IgD-negative memory B cell (primary cell): Measurements from ENCODE around the gene MT1A. TPM values are rescaled to one million over a fixed set of nuclear protein-coding genes. Genes with fewer than 3 reads are reported as not detected.
"Not testable (repeated sequence)": the region's sequence is repeated elsewhere in the genome, so short reads cannot be mapped to it uniquely, and the experiment has no call there.

Experiments
- H3K27ac Mint-ChIP-seq, 3 donors: one replicate each; pipeline ENCODE4 v1.8.0; 2020 to 2022; ENCODE audit warnings: mild to moderate bottlenecking in 3 of 3, mixed read lengths in 3 of 3, moderate library complexity in 1 of 3
- H3K27me3 Mint-ChIP-seq: one replicate; pipeline ENCODE4 v1.8.0; 2021; ENCODE audit warnings: mixed read lengths
- H3K36me3 Mint-ChIP-seq: one replicate; pipeline ENCODE4 v1.8.0; 2020; ENCODE audit warnings: mild to moderate bottlenecking, mixed read lengths
- H3K4me1 Mint-ChIP-seq, 3 donors: one replicate each; pipeline ENCODE4 v1.8.0; 2020 to 2022; ENCODE audit warnings: mixed read lengths in 3 of 3, mild to moderate bottlenecking in 1 of 3
- H3K4me3 Mint-ChIP-seq, 4 donors: one replicate each; pipeline ENCODE4 v1.8.0; 2020 to 2022; ENCODE audit warnings: mild to moderate bottlenecking in 4 of 4, mixed read lengths in 4 of 4, moderate library complexity in 3 of 4
- H3K9me3 Mint-ChIP-seq, 3 donors: one replicate each; pipeline ENCODE4 v1.8.0; 2020 to 2021; ENCODE audit warnings: mixed read lengths in 3 of 3, mild to moderate bottlenecking in 1 of 3
- polyA plus RNA-seq: library from polyadenylated mRNA; unstranded; fragments of 300-500 nt; fragmentation: Illumina TruSeq; gene quantifications from one replicate; pipeline ENCODE4 v1.2.3, GENCODE V29; 2021

MT1A gene
- polyA plus RNA-seq, 1 donor from 2014 or later = not detected

DNA sequence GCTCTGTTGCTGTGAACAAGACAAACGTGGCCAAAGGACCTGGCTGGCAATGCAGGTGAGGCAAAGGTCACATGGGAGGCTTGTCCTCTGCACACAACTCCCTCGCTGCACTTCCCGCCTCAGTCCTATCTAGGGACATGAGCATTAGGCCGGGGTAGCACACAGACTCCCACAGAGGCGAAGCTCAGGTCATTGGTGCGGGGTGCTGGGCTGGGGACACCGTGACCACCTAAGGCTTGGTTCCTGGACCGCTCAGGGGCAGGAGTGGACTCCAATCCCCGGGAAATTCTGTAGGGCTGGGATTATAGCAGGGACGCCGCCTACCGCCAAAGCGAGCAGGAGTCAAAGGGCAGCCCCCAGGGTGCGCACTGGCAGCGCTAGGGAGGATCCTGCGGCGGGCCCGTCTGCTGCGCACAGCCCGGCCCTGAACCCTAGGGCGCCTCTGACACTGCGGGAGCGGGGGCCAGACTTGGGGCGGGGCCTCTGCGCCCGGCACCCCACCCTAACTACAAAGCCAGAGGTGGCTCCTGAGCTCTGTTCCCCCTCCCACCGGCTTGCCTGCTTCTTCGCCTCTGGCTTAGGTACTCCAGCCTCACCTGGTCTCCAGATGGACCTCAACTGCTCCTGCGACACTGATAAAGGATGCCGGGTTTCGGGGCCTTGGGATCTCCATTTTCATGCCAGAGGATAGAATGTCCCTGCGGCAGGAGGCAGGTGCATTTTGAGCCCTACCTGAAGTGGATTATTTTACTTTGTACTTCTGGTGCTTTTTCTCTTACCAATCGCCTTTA lies 9.4 kb downstream of the MT1A start:
- no peaks in the 10 kb centered on the region for H3K36me3 Mint-ChIP-seq
- H3K27me3 Mint-ChIP-seq = peaks cover 23% of the 10 kb centered on the region
- H3K4me3 Mint-ChIP-seq = no peak overlapping the region
- H3K9me3 Mint-ChIP-seq = no peaks in the 10 kb centered on the region
- peaks cover 7 to 10% (median 9%) of the 10 kb centered on the region in 3 donors for H3K4me1 Mint-ChIP-seq
- H3K27ac Mint-ChIP-seq = peak overlapping the region in 1 of 3 donors; percentile 53

DNA sequence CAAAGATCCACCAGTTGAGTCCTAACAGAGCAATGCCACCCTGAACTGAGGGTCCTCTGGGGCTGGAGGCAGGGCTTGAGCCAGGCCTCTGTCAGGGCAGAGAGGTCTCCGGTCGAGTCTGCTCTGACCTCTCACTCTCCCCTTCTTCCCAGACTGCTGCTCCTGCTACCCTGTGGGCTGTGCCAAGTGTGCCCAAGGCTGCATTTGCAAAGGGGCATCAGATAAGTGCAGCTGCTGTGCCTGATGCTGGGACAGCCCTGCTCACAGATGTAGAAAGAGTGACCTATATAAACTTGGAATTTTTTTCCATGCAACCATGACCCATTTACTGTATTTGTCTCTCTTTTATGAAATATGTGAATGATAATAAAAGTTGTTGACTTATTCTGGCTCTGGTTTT lies 10.8 kb downstream of the MT1A start:
- no peaks in the 10 kb centered on the region for H3K36me3 Mint-ChIP-seq
- peaks cover 4 to 11% (median 5%) of the 10 kb centered on the region in 3 donors for H3K4me1 Mint-ChIP-seq
- H3K9me3 Mint-ChIP-seq = no peaks in the 10 kb centered on the region
- H3K27ac Mint-ChIP-seq = no peak overlapping the region
- no peak overlapping the region for H3K4me3 Mint-ChIP-seq
- peaks cover 28% of the 10 kb centered on the region for H3K27me3 Mint-ChIP-seq

DNA sequence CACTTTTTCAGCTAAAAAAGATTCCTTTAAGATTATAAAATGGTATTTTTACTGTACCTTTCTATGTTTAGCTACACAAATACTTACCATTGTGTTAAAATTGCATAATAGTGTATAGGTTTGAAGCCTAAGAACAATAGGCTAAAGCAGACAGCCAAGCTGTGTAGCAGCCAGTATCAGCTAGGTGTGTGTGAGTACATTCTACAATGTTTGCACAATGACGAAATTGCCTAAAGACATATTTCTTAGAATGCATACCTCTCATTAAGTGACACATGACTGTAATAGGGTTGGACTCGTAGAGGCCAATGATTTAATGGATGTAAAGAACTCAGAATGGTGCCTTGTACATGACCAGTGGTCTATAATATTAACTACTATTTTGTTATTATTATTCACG lies 11.4 kb downstream of the MT1A start:
- Mint-ChIP-seq H3K27ac (no peak overlapping the region), H3K9me3 (no peaks in the 10 kb centered on the region), H3K27me3 (peaks cover 27% of the 10 kb centered on the region), H3K4me3 (no peak overlapping the region), H3K36me3 (no peaks in the 10 kb centered on the region), H3K4me1 (peaks cover 4 to 11% (median 5%) of the 10 kb centered on the region in 3 donors)

DNA sequence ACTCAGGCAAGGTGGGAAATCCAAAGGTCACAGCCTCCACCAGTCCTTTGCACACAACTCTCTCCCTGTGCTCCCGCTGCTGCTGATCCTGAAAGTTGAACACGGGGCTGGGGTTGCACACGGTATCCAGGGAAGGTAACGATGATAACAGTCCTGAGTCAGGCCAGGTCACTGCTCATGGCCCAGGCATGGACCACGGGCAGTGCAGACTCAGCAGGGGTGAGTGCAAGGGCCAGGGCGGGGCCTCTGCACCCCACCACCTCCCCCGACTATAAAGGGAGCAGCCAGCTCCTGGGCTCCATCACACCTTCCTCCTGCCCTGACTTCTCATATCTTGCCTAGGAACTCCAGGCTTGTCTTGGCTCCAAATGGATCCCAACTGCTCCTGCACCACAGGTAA lies 13.1 kb downstream of the MT1A start, which contains the start of gene MT1B:
Gene MT1B (plus strand): TSS at position 301 of the 400 bp plus-strand sequence. CDS start 68 bp downstream, at position 369.
- Mint-ChIP-seq H3K27me3 (peaks cover 16% of the 10 kb centered on the region), H3K9me3 (no peaks in the 10 kb centered on the region), H3K36me3 (no peaks in the 10 kb centered on the region), H3K27ac (no peak within 1 kb of the TSS), H3K4me3 (peak within 1 kb of the TSS in 1 of 4 donors; percentile 73), H3K4me1 (peaks cover 5 to 11% (median 5%) of the 10 kb centered on the region in 3 donors)

DNA sequence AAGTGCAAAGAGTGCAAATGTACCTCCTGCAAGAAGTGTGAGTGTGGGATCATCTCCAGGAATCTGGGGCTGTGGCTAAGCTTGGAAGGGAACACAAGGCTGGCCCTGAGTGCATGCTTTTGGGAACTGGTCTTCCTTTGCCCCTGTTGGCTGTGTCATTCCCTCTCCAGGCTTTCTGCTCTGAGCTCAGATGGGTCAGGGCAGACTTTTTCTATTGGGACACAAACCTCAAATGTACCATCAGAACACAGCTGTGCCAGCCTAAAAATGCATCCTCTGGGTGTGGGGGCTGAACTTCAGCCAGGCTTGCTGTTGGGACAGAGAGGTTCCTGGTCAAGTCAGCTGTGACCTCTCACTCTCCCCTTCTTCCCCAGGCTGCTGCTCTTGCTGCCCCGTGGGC lies 14.1 kb downstream of the MT1A start:
- no peak overlapping the region for H3K4me3 Mint-ChIP-seq
- no peaks in the 10 kb centered on the region for H3K9me3 Mint-ChIP-seq
- peaks cover 5 to 14% (median 5%) of the 10 kb centered on the region in 3 donors for H3K4me1 Mint-ChIP-seq
- H3K27me3 Mint-ChIP-seq = peaks cover 10% of the 10 kb centered on the region
- no peak overlapping the region for H3K27ac Mint-ChIP-seq
- no peaks in the 10 kb centered on the region for H3K36me3 Mint-ChIP-seq

DNA sequence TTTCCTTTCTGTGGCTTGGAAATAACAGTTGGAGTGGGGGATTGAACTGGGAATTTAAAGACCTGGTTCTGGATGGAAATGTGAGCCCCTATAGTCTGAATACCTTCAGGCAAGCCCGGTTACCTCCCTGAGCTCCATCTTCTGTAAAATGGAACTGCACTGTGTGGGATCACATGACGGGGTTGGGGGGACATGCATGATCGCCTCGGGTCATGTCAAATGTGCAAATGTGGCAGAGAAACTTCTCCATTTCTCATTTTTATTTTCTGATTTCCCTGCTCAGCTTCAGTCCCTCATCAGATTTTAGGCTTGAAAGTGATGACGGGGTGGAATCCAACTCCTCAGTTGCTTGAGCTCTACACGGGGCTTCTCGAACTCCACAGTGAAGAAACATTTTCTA lies 14.8 kb downstream of the MT1A start:
- Mint-ChIP-seq H3K36me3 (no peaks in the 10 kb centered on the region), H3K4me3 (peak overlapping the region in 1 of 4 donors; percentile 59), H3K9me3 (no peaks in the 10 kb centered on the region), H3K27me3 (peaks cover 8% of the 10 kb centered on the region), H3K27ac (peak overlapping the region in 1 of 3 donors; percentile 27), H3K4me1 (peaks cover 5 to 17% (median 9%) of the 10 kb centered on the region in 3 donors)

DNA sequence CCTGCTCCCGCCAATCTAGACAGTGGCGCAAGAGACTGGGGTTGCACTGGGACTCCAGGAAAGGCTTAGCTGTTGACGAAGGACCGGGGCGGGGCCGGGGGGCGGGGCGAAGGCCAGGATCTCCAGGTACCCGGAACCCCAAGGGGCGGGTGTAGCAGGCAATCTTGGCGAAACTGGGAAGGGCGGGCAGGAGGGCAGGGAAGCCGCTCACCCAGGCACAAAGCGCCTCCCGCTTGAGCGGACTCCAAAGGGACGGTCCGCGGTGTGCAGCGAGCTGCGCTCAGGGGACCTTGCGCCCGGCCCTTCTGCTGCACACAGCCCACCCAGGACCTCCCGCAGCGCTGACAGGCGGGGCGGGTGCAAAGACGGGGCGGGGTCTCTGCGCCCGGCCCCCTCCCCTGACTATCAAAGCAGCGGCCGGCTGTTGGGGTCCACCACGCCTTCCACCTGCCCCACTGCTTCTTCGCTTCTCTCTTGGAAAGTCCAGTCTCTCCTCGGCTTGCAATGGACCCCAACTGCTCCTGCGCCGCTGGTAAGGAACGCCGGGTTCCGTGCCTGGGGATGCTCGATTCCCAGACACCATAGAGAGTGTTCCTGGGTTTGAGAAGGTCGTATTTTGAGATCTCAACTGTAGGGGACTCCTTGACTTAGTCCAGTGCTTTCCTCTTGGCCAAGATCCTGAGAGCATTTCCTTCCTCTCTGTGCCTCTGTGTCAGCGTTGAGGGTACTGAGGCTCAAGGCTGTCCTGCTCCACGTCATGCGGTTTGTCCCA lies 19.3 kb downstream of the MT1A start, which contains the start of gene MT1F:
Gene MT1F (plus strand): TSS at position 405 of the 772 bp plus-strand sequence. CDS start 100 bp downstream, at position 505.
- peaks cover 5 to 24% (median 7%) of the 10 kb centered on the region in 3 donors for H3K4me1 Mint-ChIP-seq
- H3K4me3 Mint-ChIP-seq = peak within 1 kb of the TSS; percentile 84 to 96 (median 92)
- H3K27me3 Mint-ChIP-seq = peaks cover 17% of the 10 kb centered on the region
- no peaks in the 10 kb centered on the region for H3K36me3 Mint-ChIP-seq
- H3K9me3 Mint-ChIP-seq = no peaks in the 10 kb centered on the region
- peak within 1 kb of the TSS in 2 of 3 donors; percentile 59 to 73 for H3K27ac Mint-ChIP-seq

DNA sequence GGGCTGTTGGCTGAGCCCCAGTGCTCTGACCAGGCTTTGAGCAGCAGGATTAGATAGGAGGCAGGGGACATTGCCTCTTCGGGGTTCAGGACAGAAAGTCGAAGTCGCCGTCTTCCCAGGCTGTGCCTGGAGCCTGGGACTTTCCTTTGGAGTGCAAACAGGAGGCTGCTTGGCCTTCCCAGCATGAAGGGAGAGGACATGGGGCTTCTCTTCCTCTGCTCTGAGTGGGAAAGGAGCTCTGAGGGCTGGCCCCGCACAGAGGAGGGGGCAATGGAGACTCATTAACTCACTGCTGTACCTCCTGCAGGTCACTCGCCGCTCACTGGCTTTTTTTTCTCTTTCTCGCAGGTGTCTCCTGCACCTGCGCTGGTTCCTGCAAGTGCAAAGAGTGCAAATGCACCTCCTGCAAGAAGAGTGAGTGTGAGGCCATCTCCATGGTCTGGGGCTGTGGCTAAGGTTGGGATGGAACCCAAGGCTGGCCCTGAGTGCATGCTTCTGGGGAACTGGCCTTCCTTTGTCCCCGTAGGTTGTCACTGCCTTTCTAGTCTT lies 19.9 kb downstream of the MT1A start:
- peaks cover 15% of the 10 kb centered on the region for H3K27me3 Mint-ChIP-seq
- H3K27ac Mint-ChIP-seq = peak overlapping the region in 2 of 3 donors; percentile 59 to 73
- no peaks in the 10 kb centered on the region for H3K36me3 Mint-ChIP-seq
- no peaks in the 10 kb centered on the region for H3K9me3 Mint-ChIP-seq
- H3K4me1 Mint-ChIP-seq = peaks cover 2 to 20% (median 7%) of the 10 kb centered on the region in 3 donors
- H3K4me3 Mint-ChIP-seq = peak overlapping the region; percentile 84 to 96 (median 92)

DNA sequence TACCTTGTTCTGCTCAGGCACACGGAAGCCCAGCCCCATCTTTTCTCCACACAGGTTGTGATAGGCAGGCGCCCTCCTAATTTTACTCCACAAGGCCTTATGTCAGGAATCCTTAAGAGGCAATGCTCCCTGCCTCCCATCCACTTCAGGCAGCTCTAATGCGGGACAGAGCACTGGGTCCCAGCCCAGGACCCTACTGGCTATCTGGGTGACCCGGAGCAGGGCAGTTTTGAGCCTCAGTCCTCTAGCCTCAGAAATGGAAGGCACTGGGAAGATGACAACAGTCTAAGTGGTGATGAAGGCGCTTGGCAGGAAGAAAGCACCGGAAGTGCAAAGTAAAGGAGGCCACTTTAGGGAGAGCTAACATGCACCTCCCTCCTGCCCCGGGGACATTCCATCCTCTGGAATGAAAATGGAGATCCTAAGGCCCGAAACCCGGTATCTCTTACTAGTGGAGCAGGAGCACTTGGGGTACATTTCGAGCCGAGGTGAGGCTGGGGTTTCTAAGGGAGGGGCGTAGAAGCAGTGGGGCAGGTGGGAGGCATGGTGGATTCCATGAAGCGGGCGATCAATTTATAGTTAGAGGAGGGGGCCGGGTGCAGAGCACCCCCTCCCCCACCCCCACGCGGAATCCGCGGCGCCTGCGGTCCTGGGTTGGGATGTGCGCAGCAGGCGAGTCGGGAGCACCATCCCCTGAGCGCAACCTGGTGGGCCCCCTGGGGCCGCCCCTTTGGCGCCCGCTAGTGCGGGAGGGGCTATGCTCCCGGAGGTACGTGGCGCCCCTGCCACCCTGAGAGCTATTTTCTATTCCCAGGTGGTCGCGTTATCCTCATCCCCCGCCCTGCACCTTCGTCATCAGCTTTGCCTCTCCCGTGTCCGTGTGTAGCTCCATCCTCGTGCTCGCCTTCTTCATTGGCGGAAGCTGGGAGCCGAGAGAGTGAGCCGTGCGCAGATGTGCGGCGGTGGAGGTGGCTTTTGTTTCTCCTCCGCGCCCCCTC lies 24.2 kb downstream of the MT1A start:
- Mint-ChIP-seq H3K4me1 (peaks cover 3 to 12% (median 8%) of the 10 kb centered on the region in 3 donors), H3K4me3 (peak overlapping the region in 3 of 4 donors; percentile 60 to 73 (median 60)), H3K9me3 (no peaks in the 10 kb centered on the region), H3K27me3 (peaks cover 41% of the 10 kb centered on the region), H3K36me3 (no peaks in the 10 kb centered on the region), H3K27ac (no peak overlapping the region)

DNA sequence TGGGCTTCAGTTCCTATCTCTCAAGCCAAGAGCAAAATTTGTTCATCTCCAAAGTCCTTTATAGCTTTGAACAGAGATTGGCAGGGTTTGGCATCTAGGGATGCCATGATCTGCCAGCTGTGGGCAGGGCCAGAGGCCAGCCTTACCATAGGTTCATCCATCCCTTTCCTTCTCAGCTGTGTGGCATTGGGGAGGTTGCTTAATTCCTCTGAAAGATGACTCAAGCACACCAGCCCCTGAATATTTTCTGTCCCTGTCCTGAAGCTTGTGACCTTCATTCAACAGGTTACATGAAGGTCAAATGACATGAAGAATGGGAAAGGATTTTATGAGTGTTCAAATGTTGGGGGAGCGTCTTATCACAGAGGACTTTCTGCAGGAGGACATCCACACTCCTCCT lies 26.0 kb downstream of the MT1A start:
- H3K27me3 Mint-ChIP-seq = peaks cover 53% of the 10 kb centered on the region
- no peaks in the 10 kb centered on the region for H3K9me3 Mint-ChIP-seq
- H3K4me3 Mint-ChIP-seq = no peak overlapping the region
- H3K36me3 Mint-ChIP-seq = peaks cover 2% of the 10 kb centered on the region
- no peak overlapping the region for H3K27ac Mint-ChIP-seq
- peaks cover 3 to 15% (median 6%) of the 10 kb centered on the region in 3 donors for H3K4me1 Mint-ChIP-seq

DNA sequence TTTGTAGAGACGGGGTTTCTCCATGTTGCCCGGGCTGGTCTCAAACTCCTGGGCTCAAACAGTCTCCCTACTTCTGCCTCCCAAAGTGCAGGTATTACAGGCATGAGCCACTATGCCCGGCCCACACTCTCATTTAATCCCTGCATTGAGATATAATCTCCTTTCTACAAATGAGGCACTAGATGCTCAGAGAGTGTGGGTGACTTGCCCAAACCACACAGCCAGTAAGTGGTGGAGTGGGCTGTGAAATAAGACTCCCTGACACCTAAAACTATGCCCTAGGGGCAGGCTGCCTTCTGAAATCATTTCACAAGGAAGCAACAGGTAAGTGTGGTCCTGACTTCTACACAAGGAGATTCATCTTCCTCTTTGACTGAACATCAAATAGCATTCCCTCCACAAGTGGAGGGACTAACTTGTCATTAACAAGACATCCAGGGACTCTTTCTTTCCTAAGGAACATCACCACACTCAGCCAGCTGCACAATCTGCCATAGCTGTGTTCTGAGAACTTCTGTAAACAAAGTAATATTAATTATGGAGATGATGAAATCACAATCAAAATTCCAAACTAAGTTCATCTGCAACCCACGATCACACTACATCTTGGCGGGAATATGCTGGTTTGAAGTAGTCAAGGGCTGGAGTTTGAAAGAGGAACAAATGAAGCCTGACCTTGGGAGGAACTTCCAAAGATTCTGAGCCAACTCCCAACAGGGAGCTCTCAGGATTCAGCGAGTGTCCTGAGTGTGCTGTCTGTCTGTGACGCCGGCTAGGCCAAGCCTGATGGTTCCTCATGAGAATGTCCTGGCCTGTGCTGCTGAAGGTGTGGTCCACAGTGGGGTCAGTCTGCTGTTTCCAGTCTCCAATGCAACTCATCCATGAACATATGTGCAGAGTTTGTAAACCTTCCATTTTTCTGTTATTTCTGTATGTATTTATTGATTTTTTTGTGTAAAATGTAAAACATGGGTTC lies 27.1 kb downstream of the MT1A start:
- not testable (repeated sequence) for H3K9me3 Mint-ChIP-seq, H3K4me3 Mint-ChIP-seq, H3K36me3 Mint-ChIP-seq, H3K27ac Mint-ChIP-seq
- Mint-ChIP-seq H3K27me3 (peaks cover 61% of the 10 kb centered on the region), H3K4me1 (peaks cover 3 to 17% (median 6%) of the 10 kb centered on the region in 3 donors)

DNA sequence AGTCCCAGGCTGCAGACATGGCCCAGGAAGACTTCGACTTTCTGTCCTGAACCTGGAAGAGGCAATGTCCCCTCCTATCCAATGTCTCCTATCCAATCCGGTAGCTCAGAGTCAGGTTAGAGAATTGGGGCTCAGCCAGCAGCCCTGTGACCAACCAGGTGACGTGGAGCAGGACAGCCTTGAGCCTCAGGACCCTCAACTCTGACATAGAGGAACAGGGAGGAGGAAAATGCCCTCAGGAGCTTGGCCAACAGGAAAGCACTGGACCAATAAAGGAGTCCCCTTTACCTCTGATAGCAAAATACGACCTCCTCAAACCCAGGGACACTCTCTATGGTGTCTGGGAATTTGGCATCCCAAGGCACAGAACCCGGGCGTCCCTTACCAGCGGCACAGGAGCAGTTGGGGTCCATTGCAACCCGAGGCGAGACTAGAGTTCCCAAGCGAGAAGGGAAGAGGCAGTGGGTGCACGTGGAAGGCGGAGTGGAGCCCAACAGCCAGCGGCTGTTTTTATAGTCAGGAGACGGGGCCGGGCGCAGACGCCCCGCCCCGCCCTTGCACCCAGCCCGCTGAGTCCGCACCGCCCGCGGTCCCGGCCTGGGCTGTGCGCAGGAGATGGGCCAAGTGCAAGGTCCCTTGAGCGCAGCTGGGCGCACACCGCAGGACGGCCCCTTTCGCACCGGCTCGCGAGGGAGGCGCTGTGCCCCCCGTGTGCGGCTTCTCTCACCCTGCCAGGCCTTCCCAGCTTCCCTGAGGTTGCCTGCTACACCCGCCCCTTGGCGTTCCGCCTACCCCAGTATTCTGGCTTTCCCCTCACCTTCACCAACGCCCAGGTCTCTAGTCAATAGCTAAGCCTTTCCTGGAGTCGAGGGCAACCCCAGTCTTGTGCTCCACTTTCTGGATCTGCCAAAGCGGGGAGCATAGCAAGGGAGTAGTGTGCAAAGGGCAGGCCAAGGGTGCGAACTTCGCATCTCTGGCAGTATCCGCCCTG lies 29.4 kb downstream of the MT1A start, which contains the start of gene MT1G:
Gene MT1G (minus strand): TSS at position 485 of the 991 bp plus-strand sequence. CDS start 72 bp downstream, at position 413.
- H3K4me1 Mint-ChIP-seq = peaks cover 3 to 13% (median 6%) of the 10 kb centered on the region in 3 donors
- H3K9me3 Mint-ChIP-seq = no peaks in the 10 kb centered on the region
- peaks cover 2% of the 10 kb centered on the region for H3K36me3 Mint-ChIP-seq
- H3K4me3 Mint-ChIP-seq = peak within 1 kb of the TSS in 1 of 4 donors; percentile 65
- peaks cover 54% of the 10 kb centered on the region for H3K27me3 Mint-ChIP-seq
- no peak within 1 kb of the TSS for H3K27ac Mint-ChIP-seq
